HepG2 (cell line): ENCODE data around the gene TRAK1. TPM values are rescaled to one million over a fixed set of nuclear protein-coding genes. Genes with fewer than 3 reads are reported as not detected.

Experiments
- ATAC-seq: fragments of 200-7000 bp; cut with Tn5 transposase; 3 replicates; pipeline ENCODE4 v1.9.1; 2020; ENCODE audit warnings: mild to moderate bottlenecking, moderate library complexity
- BruUV-seq: library from RNA; stranded (reverse); fragments of 400-500 nt; replicated peaks from 2 replicates; lab custom pipeline; 2021; lab: Mats Ljungman, UMichigan
- CTCF ChIA-PET: fragments of 300-600 bp; formaldehyde crosslinking; extraction: SDS; loops from one replicate; lab custom pipeline; 2021; ENCODE audit warnings: low total read pairs, inconsistent platforms, low intra/inter-chr PET ratio; lab: Yijun Ruan, JAX
- POLR2A ChIA-PET: fragments of 350-600 bp; sonication (Branson Sonifier 250); formaldehyde crosslinking; loops from one replicate; lab custom pipeline; 2020; ENCODE audit warnings: antibody characterized with exemption, inconsistent platforms; lab: Yijun Ruan, JAX
- DNase-seq: peaks from one replicate; pipeline ENCODE4 v3.0.0-alpha.2; 2015; ENCODE audit warnings: low spot score
- FAIRE-seq: peaks from 3 replicates; lab custom pipeline; 2011; peaks lifted over from hg19 to GRCh38; lab: Jason Lieb, UNC
- H2AFZ ChIP-seq: one replicate; pipeline ENCODE4 v1.6.1; 2011; ENCODE audit warnings: low read length, inconsistent platforms
- H3K27ac ChIP-seq: fragments of 300-600 bp; 3 replicates; pipeline ENCODE4 v1.8.0; 2011; ENCODE audit warnings: mixed run types, mild to moderate bottlenecking, mixed read lengths, low read length, inconsistent platforms; ENCODE audit not compliant: insufficient read depth; ENCODE audit errors: extremely low read length
- H3K27me3 ChIP-seq, 2 experiments: fragments of 200-600 bp in 1 of 2; 2 replicates in 1 of 2; 3 replicates in 1 of 2; pipeline versions ENCODE4 v1.6.0 to v1.8.0; 2011; ENCODE audit warnings: low read length in 2 of 2, mild to moderate bottlenecking in 2 of 2, moderate library complexity in 2 of 2, inconsistent platforms in 1 of 2; ENCODE audit not compliant: insufficient read depth in 2 of 2, control insufficient read depth in 1 of 2
- H3K36me3 ChIP-seq, 2 experiments: fragments of 200-600 bp in 1 of 2; replicated peaks in 1 of 2; 2 replicates in 1 of 2; 3 replicates in 1 of 2; pipeline versions ENCODE4 v1.5.1 to v1.8.0; 2011; ENCODE audit warnings: low read length in 2 of 2, inconsistent platforms in 1 of 2; ENCODE audit not compliant: insufficient read depth in 2 of 2, control insufficient read depth in 1 of 2
- H3K4me1 ChIP-seq: 2 replicates; pipeline ENCODE4 v1.5.1; 2012; ENCODE audit warnings: low read length, inconsistent platforms; ENCODE audit not compliant: insufficient read depth
- H3K4me2 ChIP-seq: 2 replicates; pipeline ENCODE4 v1.6.0; 2011; ENCODE audit warnings: low read depth, low read length, inconsistent platforms
- H3K4me3 ChIP-seq, 3 experiments: fragments of 200-600 bp in 1 of 3; sonication (generic), shearing (Covaris generic) in 1 of 3; replicated peaks in 1 of 3; 2 replicates each; pipeline ENCODE4 v1.5.1; 2011 to 2016; ENCODE audit warnings: low read length in 3 of 3, inconsistent platforms in 2 of 3, low read depth in 2 of 3, mild to moderate bottlenecking in 2 of 3, control low read depth in 1 of 3, mixed read lengths in 1 of 3; ENCODE audit not compliant: insufficient read depth in 1 of 3
- H3K79me2 ChIP-seq: one replicate; pipeline ENCODE4 v1.6.1; 2011; ENCODE audit warnings: low read length, inconsistent platforms; ENCODE audit not compliant: insufficient read depth
- H3K9ac ChIP-seq: 2 replicates; pipeline ENCODE4 v1.6.0; 2011; ENCODE audit warnings: mild to moderate bottlenecking, low read depth, low read length, inconsistent platforms; ENCODE audit not compliant: insufficient read depth
- H3K9me3 ChIP-seq: 2 replicates; pipeline ENCODE4 v1.5.1; 2012; ENCODE audit warnings: mild to moderate bottlenecking, low read length
- H4K20me1 ChIP-seq: 2 replicates; pipeline ENCODE4 v1.6.0; 2011; ENCODE audit warnings: inconsistent platforms, mild to moderate bottlenecking, low read length, moderate library complexity; ENCODE audit not compliant: insufficient read depth
- ATF1 ChIP-seq: IDR thresholded peaks from 2 replicates; pipeline ENCODE4 v1.6.1; 2016; ENCODE audit warnings: mild to moderate bottlenecking, control low read depth
- BCLAF1 ChIP-seq: fragments of 450-650 bp; IDR thresholded peaks from 2 replicates; pipeline ENCODE4 v1.6.1; 2017; ENCODE audit warnings: mild to moderate bottlenecking
- CBX5 ChIP-seq: sonication (generic); formaldehyde crosslinking; IDR thresholded peaks from 2 replicates; pipeline ENCODE4 v1.4.0; 2020; ENCODE audit warnings: missing genetic modification reagents, borderline replicate concordance
- CHD4 ChIP-seq: fragments of 200-600 bp; sonication (generic); IDR thresholded peaks from 2 replicates; pipeline ENCODE4 v1.7.0; 2017; ENCODE audit warnings: mild to moderate bottlenecking, low read length, borderline replicate concordance
- ESRRA ChIP-seq: sonication (generic); formaldehyde crosslinking; IDR thresholded peaks from 2 replicates; pipeline ENCODE4 v1.5.1; 2020; ENCODE audit warnings: mild to moderate bottlenecking, low read depth, missing genetic modification reagents
- GMEB1 ChIP-seq: sonication (generic); formaldehyde crosslinking; IDR thresholded peaks from 2 replicates; pipeline ENCODE4 v1.5.1; 2020; ENCODE audit warnings: missing genetic modification reagents, mild to moderate bottlenecking, borderline replicate concordance
- HNF4A ChIP-seq: sonication (generic); formaldehyde crosslinking; IDR thresholded peaks from 2 replicates; pipeline ENCODE4 v1.4.0; 2020; ENCODE audit warnings: missing genetic modification reagents
- HNRNPL ChIP-seq: fragments of 200-400 bp; formaldehyde crosslinking; IDR thresholded peaks from 2 replicates; pipeline ENCODE4 v1.6.1; 2017; ENCODE audit warnings: mild to moderate bottlenecking, low read depth, low read length
- KDM2A ChIP-seq: sonication (generic); formaldehyde crosslinking; IDR thresholded peaks from 2 replicates; pipeline ENCODE4 v1.4.0; 2020; ENCODE audit warnings: low read depth, missing genetic modification reagents, borderline replicate concordance
- ZBTB49 ChIP-seq: sonication (generic); formaldehyde crosslinking; IDR thresholded peaks from 2 replicates; pipeline ENCODE4 v1.4.0; 2020; ENCODE audit warnings: missing genetic modification reagents, borderline replicate concordance
- ZMAT5 ChIP-seq: sonication (generic); formaldehyde crosslinking; IDR thresholded peaks from 2 replicates; pipeline ENCODE4 v1.5.0; 2020; ENCODE audit warnings: mild to moderate bottlenecking, low read depth, missing genetic modification reagents, borderline replicate concordance
- ZNF296 ChIP-seq: sonication (generic); formaldehyde crosslinking; conservative IDR thresholded peaks from 2 replicates; pipeline ENCODE4 v1.5.0; 2020; ENCODE audit warnings: mild to moderate bottlenecking, missing genetic modification reagents
- ZNF430 ChIP-seq: sonication (generic); formaldehyde crosslinking; IDR thresholded peaks from 2 replicates; pipeline ENCODE4 v1.9.0; 2021; ENCODE audit warnings: mild to moderate bottlenecking, missing genetic modification reagents
- ZUFSP ChIP-seq: sonication (generic); formaldehyde crosslinking; IDR thresholded peaks from 2 replicates; pipeline ENCODE4 v1.9.0; 2021; ENCODE audit warnings: missing genetic modification reagents, mild to moderate bottlenecking, borderline replicate concordance
- whole genome bisulfite sequencing: methylation state at CpG from one replicate; pipeline ENCODE4 v1.1.6; 2017; ENCODE audit warnings: low lambda C conversion rate; 5-methylcytosine and 5-hydroxymethylcytosine counted together
- in situ Hi-C: cut with HindIII; loops from 2 replicates; pipeline ENCODE4 v1.10.0; 2017; ENCODE audit warnings: low pct_unique_long_range_greater_than_20kb; ENCODE audit not compliant: extremely low pct_ligation_motif_present
- intact Hi-C: fragments of 100-400 bp; cut with micrococcal nuclease; formaldehyde crosslinking; loops from one replicate; pipeline ENCODE4 v1.10.0; 2022; ENCODE audit not compliant: unreplicated experiment
- polyA plus RNA-seq, 8 experiments: library from polyadenylated mRNA; depleted of rRNA in 3 of 8; stranded (reverse) in 7 of 8; unstranded in 1 of 8; fragments of >200 nt; fragmentation: Illumina TruSeq in 4 of 8; extraction: Trizol in 4 of 8; gene quantifications; 2 replicates each; pipeline versions ENCODE4 v1.2.1 to v1.2.3, GENCODE V29; 2011 to 2016; ENCODE audit warnings: low read depth in 4 of 8, missing spikeins in 1 of 8, mixed read lengths in 1 of 8; ENCODE audit not compliant: insufficient read depth in 1 of 8
- total RNA-seq, 5 experiments: library from RNA; depleted of rRNA; stranded (reverse); fragments of >200 nt; fragmentation: Illumina TruSeq; extraction: Trizol; gene quantifications; 2 replicates each; pipeline ENCODE4 v1.2.3, GENCODE V29; 2016; ENCODE audit warnings: low read depth in 1 of 5

TRAK1 gene
- total and polyA plus RNA-seq, 2 of the 13 experiments (the other 11 are each of a cell fraction or from before 2014, with no cell fraction given) = 20.5 to 46.6 TPM

- no peak overlapping the region for H3K4me2 ChIP-seq
- in situ Hi-C loops (no loop called here), intact Hi-C loops (no loop called here)
- no TSS peak for BruUV-seq
- peaks cover 18 to 39% of the 10 kb centered on the region in 2 experiments; a peak in 4 of 5 replicates for H3K36me3 ChIP-seq
- no peak overlapping the region for H3K27ac ChIP-seq
- POLR2A ChIA-PET = no interaction called here
- ATAC-seq = no peak
- no peaks in the 10 kb centered on the region for H3K9me3 ChIP-seq
- H3K9ac ChIP-seq = no peak overlapping the region
- no peak overlapping the region for H2AFZ ChIP-seq
- H3K79me2 ChIP-seq = peaks cover 9% of the 10 kb centered on the region
- 97% methylated on average over 11 of the region's 11 CpGs for WGBS
- DNase-seq = no peak
- no peak for FAIRE-seq
- TF ChIP-seq ZNF296 (CRISPR knock-in tag) (no peak), ZNF430 (no peak), CHD4 (no peak), ZUFSP (no peak), BCLAF1 (no peak), HNF4A (CRISPR knock-in tag) (no peak), CBX5 (CRISPR knock-in tag) (no peak), KDM2A (CRISPR knock-in tag) (no peak), ATF1 (CRISPR knock-in tag) (no peak), ZMAT5 (CRISPR knock-in tag) (no peak), GMEB1 (CRISPR knock-in tag) (no peak), ESRRA (CRISPR knock-in tag) (no peak), HNRNPL (no peak), ZBTB49 (CRISPR knock-in tag) (no peak)
- 0 out of 2 replicates have a peak, but pooled peaks cover 5% of the 10 kb centered on the region for H4K20me1 ChIP-seq
- H3K27me3 ChIP-seq = no peaks in the 10 kb centered on the region
- CTCF ChIA-PET = no interaction called here
- H3K4me1 ChIP-seq = peaks cover 4% of the 10 kb centered on the region
- no peak overlapping the region for H3K4me3 ChIP-seq
Observed at GRCh38 chr3:42085641-42086376, 5.3 kb upstream of the TRAK1 start.
